Transverse colon (tissue), 4 donors: ENCODE data around the gene ELP6.

Source experiments
- POLR2A ChIP-seq: fragments of 450-650 bp; IDR thresholded peaks from one replicate; pipeline ENCODE4 v1.6.1; 2016; ENCODE audit warnings: antibody characterized with exemption, mild to moderate bottlenecking, moderate library complexity
- POLR2AphosphoS5 ChIP-seq, 3 donors: sonication (generic); formaldehyde crosslinking; IDR thresholded peaks; one replicate each; pipeline ENCODE4 v1.6.1; 2016; ENCODE audit warnings: antibody characterized with exemption in 3 of 3
- TF ChIP-seq, protein P1 (sequence below), 5 experiments: fragments of 200-600 bp in 3 of 5; fragments of 450-650 bp in 2 of 5; sonication (generic) in 3 of 5; IDR thresholded peaks; 1 replicate in 2 of 5; 2 replicates in 3 of 5; pipeline ENCODE4 v1.5.1; 2016 to 2017; ENCODE audit warnings: antibody characterized with exemption in 5 of 5, inconsistent platforms in 3 of 5, mild to moderate bottlenecking in 2 of 5, moderate library complexity in 1 of 5

DNA sequence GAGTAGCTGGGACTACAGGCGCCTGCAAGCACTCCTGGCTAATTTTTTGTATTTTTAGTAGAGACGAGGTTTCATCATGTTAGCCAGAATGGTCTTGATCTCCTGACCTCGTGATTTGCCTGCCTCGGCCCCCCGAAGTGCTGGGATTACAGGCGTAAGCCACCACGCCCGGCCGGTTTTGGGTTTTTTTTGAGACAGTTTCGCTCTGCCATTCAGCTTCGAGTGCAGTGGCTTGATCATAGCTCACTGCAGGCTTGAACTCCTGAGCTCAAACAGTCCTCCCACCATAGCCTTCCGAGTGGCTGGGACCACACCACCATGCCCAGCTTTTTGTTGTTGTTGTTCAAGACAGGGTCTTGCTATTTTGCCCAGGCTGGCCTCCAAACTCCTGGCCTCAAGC, 21.7 kb downstream of the ELP6 start:
- TF ChIP-seq POLR2A (no peak), POLR2AphosphoS5 (IDR thresholded peaks at IDR 0.05) (no peak)
- TF ChIP-seq, protein P1, sequence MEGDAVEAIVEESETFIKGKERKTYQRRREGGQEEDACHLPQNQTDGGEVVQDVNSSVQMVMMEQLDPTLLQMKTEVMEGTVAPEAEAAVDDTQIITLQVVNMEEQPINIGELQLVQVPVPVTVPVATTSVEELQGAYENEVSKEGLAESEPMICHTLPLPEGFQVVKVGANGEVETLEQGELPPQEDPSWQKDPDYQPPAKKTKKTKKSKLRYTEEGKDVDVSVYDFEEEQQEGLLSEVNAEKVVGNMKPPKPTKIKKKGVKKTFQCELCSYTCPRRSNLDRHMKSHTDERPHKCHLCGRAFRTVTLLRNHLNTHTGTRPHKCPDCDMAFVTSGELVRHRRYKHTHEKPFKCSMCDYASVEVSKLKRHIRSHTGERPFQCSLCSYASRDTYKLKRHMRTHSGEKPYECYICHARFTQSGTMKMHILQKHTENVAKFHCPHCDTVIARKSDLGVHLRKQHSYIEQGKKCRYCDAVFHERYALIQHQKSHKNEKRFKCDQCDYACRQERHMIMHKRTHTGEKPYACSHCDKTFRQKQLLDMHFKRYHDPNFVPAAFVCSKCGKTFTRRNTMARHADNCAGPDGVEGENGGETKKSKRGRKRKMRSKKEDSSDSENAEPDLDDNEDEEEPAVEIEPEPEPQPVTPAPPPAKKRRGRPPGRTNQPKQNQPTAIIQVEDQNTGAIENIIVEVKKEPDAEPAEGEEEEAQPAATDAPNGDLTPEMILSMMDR (IDR thresholded peaks at IDR 0.05) = no peak
